PFSK-1 (cell line): ENCODE measurements around the gene MEGF6.

Source experiments
- FOXP2 ChIP-seq: optimal IDR thresholded peaks from 2 replicates; pipeline ENCODE3; 2011; ENCODE audit warnings: borderline replicate concordance, control low read depth, inconsistent platforms; ENCODE audit not compliant: insufficient read depth; ENCODE audit errors: extremely low read length, extremely low read depth
- POLR2AphosphoS5 ChIP-seq: IDR thresholded peaks from 2 replicates; pipeline ENCODE4 v1.6.1; 2012; ENCODE audit warnings: low read depth, mild to moderate bottlenecking, control low read depth, low read length, moderate library complexity
- REST ChIP-seq, 2 experiments: IDR thresholded peaks; 2 replicates each; pipeline versions ENCODE4 v1.6.1 to v1.8.0; 2011 to 2012; ENCODE audit warnings: low read depth in 2 of 2, low read length in 2 of 2, control low read depth in 1 of 2, inconsistent platforms in 1 of 2, mild to moderate bottlenecking in 1 of 2, moderate library complexity in 1 of 2; ENCODE audit not compliant: insufficient read depth in 1 of 2
- SIN3A ChIP-seq: IDR thresholded peaks from 2 replicates; pipeline ENCODE4 v1.6.1; 2012; ENCODE audit warnings: mild to moderate bottlenecking, low read length, moderate library complexity, borderline replicate concordance; ENCODE audit not compliant: insufficient read depth
- TAF1 ChIP-seq: IDR thresholded peaks from 2 replicates; pipeline ENCODE4 v1.6.1; 2012; ENCODE audit warnings: low read length, control low read depth, borderline replicate concordance; ENCODE audit not compliant: insufficient read depth

The MEGF6 gene

GRCh38 chr1:3444298-3444697 is 167.0 kb downstream of the MEGF6 start:
- TF ChIP-seq SIN3A (no peak), REST (IDR thresholded peaks at IDR 0.05; ENCODE audit: insufficient read depth in 1 of 2, low read depth in 2 of 2, low read length in 2 of 2) (no peak), TAF1 (no peak), POLR2AphosphoS5 (no peak)

GRCh38 chr1:3443807-3444206 is 167.5 kb downstream of the MEGF6 start:
- TF ChIP-seq REST (IDR thresholded peaks at IDR 0.05; ENCODE audit: insufficient read depth in 1 of 2, low read depth in 2 of 2, low read length in 2 of 2) (no peak), POLR2AphosphoS5 (no peak), TAF1 (no peak), SIN3A (no peak), FOXP2 (no peak)

- TF ChIP-seq POLR2AphosphoS5 (no peak), FOXP2 (no peak), TAF1 (no peak), REST (IDR thresholded peaks at IDR 0.05; ENCODE audit: insufficient read depth in 1 of 2, low read depth in 2 of 2, low read length in 2 of 2) (no peak), SIN3A (no peak)
Observed at GRCh38 chr1:3442901-3443300, 168.4 kb downstream of the MEGF6 start.

- TF ChIP-seq SIN3A (no peak), TAF1 (no peak)
Observed at GRCh38 chr1:3442331-3442730, 169.0 kb downstream of the MEGF6 start.

GRCh38 chr1:3441880-3442279 is 169.4 kb downstream of the MEGF6 start:
- no peak for TF ChIP-seq SIN3A
- TF ChIP-seq POLR2AphosphoS5, result no peak

GRCh38 chr1:3441410-3441847 is 169.9 kb downstream of the MEGF6 start:
- TF ChIP-seq REST (IDR thresholded peaks at IDR 0.05; ENCODE audit: insufficient read depth in 1 of 2, low read depth in 2 of 2, low read length in 2 of 2), result no peak
